Stimulated activated CD8-positive, alpha-beta memory T cell treated with anti-CD3 and anti-CD28 coated beads, Interleukin-15, amount 100 ng/mL, for 1 hour (primary cell): ENCODE results near the gene C10orf90.
"Not testable (repeated sequence)": the region's sequence is repeated elsewhere in the genome, so short reads cannot be mapped to it uniquely, and the experiment has no call there.

ENCODE experiments used
- DNase-seq: peaks from one replicate; pipeline ENCODE4 v3.0.0-alpha.2; 2020; ENCODE audit warnings: low read depth

C10orf90 gene

GRCh38 chr10:126390324-126390723 lies 280.2 kb downstream of the C10orf90 start:
- no peak for DNase-seq

- DNase-seq: no peak
These were observed 282.3 kb downstream of the C10orf90 start, which contains the start of gene ADAM12 for GRCh38 chr10:126387931-126388911. ADAM12 (minus strand) TSS chr10:126388477; CDS start chr10:126388145, 332 bp downstream.

GRCh38 chr10:126387041-126387921 lies 283.2 kb downstream of the C10orf90 start:
- DNase-seq: no peak

- no peak for DNase-seq
These were observed 286.1 kb downstream of the C10orf90 start for GRCh38 chr10:126384269-126384873.

- no peak for DNase-seq
These were observed 290.0 kb downstream of the C10orf90 start for GRCh38 chr10:126380352-126381076.

GRCh38 chr10:126379166-126379565 lies 291.3 kb downstream of the C10orf90 start:
- DNase-seq: not testable (repeated sequence)

- DNase-seq: no peak
These were observed 293.5 kb downstream of the C10orf90 start for GRCh38 chr10:126376956-126377355.

GRCh38 chr10:126375926-126376554 lies 294.5 kb downstream of the C10orf90 start:
- DNase-seq: no peak

- no peak for DNase-seq
These were observed 295.2 kb downstream of the C10orf90 start for GRCh38 chr10:126375299-126375698.
